Measurements from ENCODE around the gene ELMOD1. TPM values are rescaled to one million over a fixed set of nuclear protein-coding genes. Genes with fewer than 3 reads are reported as not detected.

The ELMOD1 gene
- polyA plus RNA-seq, 3 donors: 0.12 to 0.21 (median 0.21) TPM

- DNase-seq (ENCODE audit: low read depth in 3 of 3, low spot score in 2 of 3): no peak
These were observed 121.2 kb downstream of the ELMOD1 start, which contains the start of gene SLN for GRCh38 chr11:107711861-107712755. Gene SLN (minus strand): TSS chr11:107712056.

DNA sequence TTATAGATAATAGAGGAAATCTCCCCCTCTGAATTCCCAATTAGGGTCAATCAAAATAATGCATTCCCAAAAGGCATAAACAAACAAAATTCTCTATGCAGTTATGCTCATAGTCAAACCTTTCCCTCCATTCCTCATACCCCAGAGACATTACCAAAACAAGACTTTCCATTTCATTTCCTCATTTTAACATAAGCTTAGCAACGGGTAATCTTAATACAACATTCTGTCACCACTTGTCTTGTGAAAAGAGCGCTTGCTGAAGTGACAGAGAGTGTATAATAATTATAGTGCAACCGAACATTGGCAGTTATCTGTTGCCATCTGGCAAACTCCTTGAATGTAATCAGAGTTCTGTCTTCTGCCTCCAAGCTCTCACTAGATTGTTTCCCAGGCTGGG, 122.1 kb downstream of the ELMOD1 start:
- DNase-seq (ENCODE audit: low read depth in 3 of 3, low spot score in 2 of 3): no peak

Other genes with a start within 250 kb of the ELMOD1 start
- 10 to 100 TPM; 21.5 to 26.3 (median 24.5) TPM for gene CWF19L2, start 133.3 kb upstream of the ELMOD1 start, polyA plus RNA-seq (ENCODE audit: insufficient read length in 3 of 3)
- 10 to 100 TPM; 11.4 to 13.7 (median 12.0) TPM for gene ALKBH8, start 25.4 kb upstream of the ELMOD1 start, polyA plus RNA-seq (ENCODE audit: insufficient read length in 3 of 3)
- gene SLN, start 120.9 kb downstream of the ELMOD1 start, polyA plus RNA-seq (ENCODE audit: insufficient read length in 3 of 3): under 1 TPM; 0.18 to 0.37 (median 0.30) TPM